Gastrocnemius medialis (tissue), 4 donors: ENCODE results near the gene XPNPEP1. TPM values are rescaled to one million over a fixed set of nuclear protein-coding genes. Genes with fewer than 3 reads are reported as not detected.

ENCODE experiments used
- ATAC-seq, 2 donors: fragments of 150-250 bp; one replicate each; pipeline ENCODE4 v1.9.1; 2016
- DNase-seq, 2 donors: peaks; one replicate each; pipeline ENCODE4 v3.0.0-alpha.2; 2019
- H3K27ac ChIP-seq, 4 donors: fragments of 200-600 bp; sonication (generic); 1 replicate in 1 of 4; 2 replicates in 3 of 4; pipeline ENCODE4 v1.5.1; 2016 to 2018; ENCODE audit warnings: mild to moderate bottlenecking in 2 of 4, moderate library complexity in 1 of 4
- H3K27me3 ChIP-seq, 3 donors: fragments of 200-600 bp; sonication (generic) in 2 of 3; 1 replicate in 1 of 3; 2 replicates in 2 of 3; pipeline versions ENCODE4 v1.5.1 to v1.6.0; 2016 to 2019; ENCODE audit warnings: mild to moderate bottlenecking in 1 of 3, moderate library complexity in 1 of 3
- H3K36me3 ChIP-seq, 2 donors: fragments of 200-600 bp; sonication (generic) in 1 of 2; one replicate each; pipeline ENCODE4 v1.5.1; 2017 to 2018
- H3K4me1 ChIP-seq, 2 donors: fragments of 200-600 bp; sonication (generic) in 1 of 2; one replicate each; pipeline ENCODE4 v1.5.1; 2016 to 2017; ENCODE audit warnings: mild to moderate bottlenecking in 2 of 2
- H3K4me3 ChIP-seq, 4 donors: fragments of 200-600 bp; sonication (generic) in 3 of 4; 1 replicate in 1 of 4; 2 replicates in 3 of 4; pipeline ENCODE4 v1.5.1; 2016 to 2019; ENCODE audit warnings: mild to moderate bottlenecking in 2 of 4
- H3K9me3 ChIP-seq, 3 donors: fragments of 200-600 bp; sonication (generic) in 2 of 3; 1 replicate in 1 of 3; 2 replicates in 2 of 3; pipeline ENCODE4 v1.5.1; 2016 to 2019
- POLR2A ChIP-seq, 2 donors: fragments of 450-650 bp; IDR thresholded peaks; one replicate each; pipeline ENCODE4 v1.6.1; 2017; ENCODE audit warnings: antibody characterized with exemption in 2 of 2, mild to moderate bottlenecking in 2 of 2, moderate library complexity in 2 of 2
- in situ Hi-C, 4 donors: fragments of 200-750 bp; cut with MboI; loops; one replicate each; pipeline versions ENCODE4 v1.15.0 to v1.8.0; 2017; ENCODE audit warnings: low sequenced_read_pairs in 4 of 4
- intact Hi-C: fragments of 100-400 bp; cut with DNase I; formaldehyde crosslinking; loops from one replicate; pipeline ENCODE4 v1.15.1; 2023; ENCODE audit warnings: low total_unique reads
- total RNA-seq, 4 donors: library from RNA; depleted of rRNA; stranded (reverse); fragments of >200 nt; gene quantifications; one replicate each; pipeline versions ENCODE4 v1.1.0 to v1.2.3, GENCODE V29; 2016
- TF ChIP-seq, protein P1 (sequence below), 5 experiments: fragments of 450-650 bp in 3 of 5; fragments of 200-600 bp in 2 of 5; sonication (generic) in 2 of 5; IDR thresholded peaks in 4 of 5; conservative IDR thresholded peaks in 1 of 5; 1 replicate in 4 of 5; 2 replicates in 1 of 5; pipeline ENCODE4 v1.5.1; 2016 to 2019; ENCODE audit warnings: antibody characterized with exemption in 5 of 5, mild to moderate bottlenecking in 3 of 5, moderate library complexity in 3 of 5

The XPNPEP1 gene
- total RNA-seq, 4 donors from 2014 or later, result 39.9 to 72.3 (median 64.0) TPM

DNA sequence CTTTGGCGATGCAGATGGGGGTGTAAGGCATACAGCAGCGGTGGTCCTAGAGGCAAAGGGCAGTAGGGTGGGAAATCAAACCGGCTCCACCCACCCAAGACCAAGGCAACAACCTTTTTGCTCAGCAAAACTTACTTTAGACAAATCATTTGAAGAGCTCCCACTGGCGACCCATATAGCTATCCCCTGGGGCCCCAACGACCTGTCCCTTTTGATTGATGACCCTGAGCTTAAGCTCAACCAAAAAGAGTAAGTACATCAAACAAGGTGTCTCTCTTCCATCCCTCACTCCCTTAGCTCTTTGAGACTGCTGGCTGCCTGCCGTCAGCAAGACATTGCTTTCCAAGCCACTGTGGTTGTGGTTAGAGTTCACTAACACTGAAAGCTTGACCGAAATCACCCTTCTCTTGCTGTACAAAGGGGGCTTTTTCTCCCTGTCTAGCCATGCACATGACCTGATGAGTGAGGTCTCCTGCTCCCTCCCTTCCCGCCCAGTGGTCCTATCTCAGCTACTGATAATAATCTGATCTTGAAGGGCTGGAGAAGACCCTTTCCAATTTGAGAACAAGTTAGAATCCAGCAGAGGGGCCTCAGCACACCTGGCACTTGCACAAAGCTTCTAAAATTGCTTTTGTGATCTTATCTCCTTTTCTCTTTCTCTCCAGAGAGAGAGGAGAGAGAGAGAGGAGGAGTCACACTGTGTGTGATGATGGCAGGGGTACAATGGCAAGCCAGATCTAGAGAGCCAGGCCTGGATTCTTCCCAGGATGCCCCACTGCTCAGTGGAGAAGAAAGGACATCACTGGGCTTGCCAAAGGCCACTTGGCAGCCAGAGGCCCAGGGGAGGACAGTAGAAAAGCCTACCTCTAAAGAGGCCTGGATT is 42.2 kb downstream of the XPNPEP1 start:
- intact Hi-C loops (loop anchor here (5.0 kb wide), 2 partner anchors 256 to 666 kb away; no protein-coding TSS in a partner anchor), in situ Hi-C loops (loop anchor here (10.0 to 25.0 kb wide), 9 partner anchors 131 to 681 kb away; partner anchors contain the start of genes ADD3 (in 1 of the 4) and SMC3 (in 1 of the 4))
- Histone ChIP-seq H3K36me3 (peaks cover 0 to 60% of the 10 kb centered on the region in 2 donors), H3K27ac (no peak overlapping the region), H3K4me1 (peaks cover 2 to 8% of the 10 kb centered on the region in 2 donors), H3K9me3 (no peaks in the 10 kb centered on the region), H3K4me3 (no peak overlapping the region), H3K27me3 (no peaks in the 10 kb centered on the region)
- DNase-seq, result no peak
- TF ChIP-seq, protein P1, sequence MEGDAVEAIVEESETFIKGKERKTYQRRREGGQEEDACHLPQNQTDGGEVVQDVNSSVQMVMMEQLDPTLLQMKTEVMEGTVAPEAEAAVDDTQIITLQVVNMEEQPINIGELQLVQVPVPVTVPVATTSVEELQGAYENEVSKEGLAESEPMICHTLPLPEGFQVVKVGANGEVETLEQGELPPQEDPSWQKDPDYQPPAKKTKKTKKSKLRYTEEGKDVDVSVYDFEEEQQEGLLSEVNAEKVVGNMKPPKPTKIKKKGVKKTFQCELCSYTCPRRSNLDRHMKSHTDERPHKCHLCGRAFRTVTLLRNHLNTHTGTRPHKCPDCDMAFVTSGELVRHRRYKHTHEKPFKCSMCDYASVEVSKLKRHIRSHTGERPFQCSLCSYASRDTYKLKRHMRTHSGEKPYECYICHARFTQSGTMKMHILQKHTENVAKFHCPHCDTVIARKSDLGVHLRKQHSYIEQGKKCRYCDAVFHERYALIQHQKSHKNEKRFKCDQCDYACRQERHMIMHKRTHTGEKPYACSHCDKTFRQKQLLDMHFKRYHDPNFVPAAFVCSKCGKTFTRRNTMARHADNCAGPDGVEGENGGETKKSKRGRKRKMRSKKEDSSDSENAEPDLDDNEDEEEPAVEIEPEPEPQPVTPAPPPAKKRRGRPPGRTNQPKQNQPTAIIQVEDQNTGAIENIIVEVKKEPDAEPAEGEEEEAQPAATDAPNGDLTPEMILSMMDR (IDR thresholded peaks at IDR 0.05 in 4 of 5, conservative IDR thresholded peaks at IDR 0.05 in 1 of 5), result no peak
- TF ChIP-seq POLR2A (IDR thresholded peaks at IDR 0.05), result no peak
- ATAC-seq, result no peak

DNA sequence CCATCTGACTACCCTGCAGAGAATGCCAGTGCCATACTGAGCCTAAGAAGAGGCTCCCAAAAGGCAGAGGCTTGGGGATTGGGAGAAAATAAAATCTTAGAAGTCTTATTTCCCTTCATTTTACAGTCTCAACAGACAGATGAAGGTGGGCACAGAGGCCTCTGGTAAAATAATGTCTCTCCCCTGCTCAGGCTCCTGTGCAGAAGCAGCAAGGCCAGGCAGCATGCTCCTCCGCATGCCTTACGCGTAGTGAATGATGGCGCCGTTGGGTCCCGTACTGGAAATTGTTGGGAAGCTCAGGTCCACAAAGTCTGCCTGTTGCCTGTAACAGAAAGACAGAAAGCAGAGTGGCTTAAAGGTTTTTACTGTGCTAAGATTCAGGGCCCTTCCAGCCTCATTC is 45.8 kb downstream of the XPNPEP1 start:
- Histone ChIP-seq H3K27ac (no peak overlapping the region), H3K36me3 (peaks cover 0 to 84% of the 10 kb centered on the region in 2 donors), H3K4me1 (no peaks in the 10 kb centered on the region), H3K9me3 (no peaks in the 10 kb centered on the region), H3K4me3 (no peak overlapping the region), H3K27me3 (no peaks in the 10 kb centered on the region)
- in situ Hi-C loops (loop anchor here (25.0 kb wide), 5 partner anchors 135 to 685 kb away; partner anchors contain the start of genes ADD3 (in 1 of the 4) and SMC3 (in 1 of the 4)), intact Hi-C loops (no loop called here)
- DNase-seq, result no peak
- TF ChIP-seq, protein P1 (IDR thresholded peaks at IDR 0.05 in 4 of 5, conservative IDR thresholded peaks at IDR 0.05 in 1 of 5), result no peak
- TF ChIP-seq POLR2A (IDR thresholded peaks at IDR 0.05), result no peak
- ATAC-seq, result no peak

DNA sequence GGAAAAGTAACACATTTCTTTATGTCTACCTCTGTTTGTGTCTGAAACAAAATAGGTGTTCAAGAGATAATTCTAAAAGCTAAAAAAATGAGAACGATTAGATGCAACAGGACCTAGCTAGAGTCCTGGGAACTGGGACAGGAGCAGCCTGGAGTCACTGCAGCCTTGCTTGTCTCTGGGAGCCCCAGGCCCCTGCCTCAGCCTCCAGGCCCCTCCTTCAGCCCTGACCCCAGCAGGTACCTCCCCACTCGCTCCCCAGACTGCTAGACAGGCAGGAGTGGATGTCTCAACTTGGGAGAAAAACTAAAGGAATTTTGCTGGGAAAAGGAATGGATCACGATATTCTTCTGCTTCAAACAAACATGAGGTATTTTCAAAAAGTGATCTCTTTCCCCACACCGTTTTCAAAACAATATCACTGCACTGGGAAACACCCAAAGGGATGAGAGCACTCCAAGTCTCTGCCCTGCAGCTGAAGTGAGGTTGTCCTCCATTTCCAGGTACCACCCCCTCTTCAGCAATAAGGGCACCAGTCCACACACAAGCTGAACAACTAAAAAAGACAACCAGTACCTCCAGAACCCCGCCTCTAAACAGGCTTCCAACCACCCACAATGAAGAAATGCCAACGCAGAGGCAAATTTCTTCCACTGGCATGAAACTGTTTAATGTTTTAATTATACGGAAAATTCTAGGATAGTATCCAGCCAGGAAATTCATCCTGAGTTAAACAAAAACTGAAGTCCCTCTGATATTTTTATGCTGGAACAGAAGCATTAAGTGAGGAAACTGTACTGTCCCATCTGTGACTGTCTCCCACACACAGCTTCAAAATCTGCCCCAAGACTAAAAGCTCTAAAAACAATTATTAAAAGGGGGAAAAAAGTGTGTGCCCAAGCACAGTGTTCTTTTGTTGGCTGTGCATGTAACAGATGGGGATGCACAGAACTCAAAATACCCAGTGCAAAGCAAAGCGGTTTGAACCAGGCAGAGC is 47.2 kb downstream of the XPNPEP1 start:
- ATAC-seq (no peak), DNase-seq (no peak)
- intact Hi-C loops (no loop called here), in situ Hi-C loops (loop anchor here (25.0 kb wide), 5 partner anchors 136 to 686 kb away; partner anchors contain the start of genes ADD3 (in 1 of the 4) and SMC3 (in 1 of the 4))
- Histone ChIP-seq H3K4me1 (no peaks in the 10 kb centered on the region), H3K27me3 (no peaks in the 10 kb centered on the region), H3K9me3 (no peaks in the 10 kb centered on the region), H3K4me3 (no peak overlapping the region), H3K36me3 (peaks cover 0 to 78% of the 10 kb centered on the region in 2 donors), H3K27ac (no peak overlapping the region)
- TF ChIP-seq POLR2A (IDR thresholded peaks at IDR 0.05), result no peak
- TF ChIP-seq, protein P1 (IDR thresholded peaks at IDR 0.05 in 4 of 5, conservative IDR thresholded peaks at IDR 0.05 in 1 of 5), result no peak

DNA sequence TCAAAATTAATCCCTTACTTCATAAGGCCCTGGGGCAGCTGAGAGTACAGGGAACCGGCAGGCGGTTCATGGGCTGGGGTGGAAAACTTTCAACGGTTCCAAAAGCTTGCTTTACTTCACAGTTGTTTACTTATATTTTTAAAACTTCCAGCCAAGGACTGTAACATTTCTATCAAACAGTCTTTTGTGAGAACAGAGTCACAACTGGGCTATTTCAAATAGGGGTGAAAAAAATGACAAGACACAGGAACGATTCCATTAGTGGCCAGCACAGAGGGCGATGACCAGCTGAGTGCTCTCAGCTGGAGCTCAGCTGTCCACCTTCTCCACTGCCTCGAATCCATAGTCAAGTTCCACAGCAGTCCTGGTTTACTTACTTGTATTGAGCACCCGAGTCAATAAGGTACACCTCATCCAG is 48.2 kb downstream of the XPNPEP1 start:
- Histone ChIP-seq H3K9me3 (no peaks in the 10 kb centered on the region), H3K27ac (no peak overlapping the region), H3K36me3 (peaks cover 0 to 75% of the 10 kb centered on the region in 2 donors), H3K27me3 (no peaks in the 10 kb centered on the region), H3K4me1 (no peaks in the 10 kb centered on the region), H3K4me3 (no peak overlapping the region)
- ATAC-seq (no peak), DNase-seq (no peak)
- in situ Hi-C loops (loop anchor here (25.0 kb wide), 5 partner anchors 137 to 687 kb away; partner anchors contain the start of genes ADD3 (in 1 of the 4) and SMC3 (in 1 of the 4)), intact Hi-C loops (no loop called here)
- TF ChIP-seq, protein P1 (IDR thresholded peaks at IDR 0.05 in 4 of 5, conservative IDR thresholded peaks at IDR 0.05 in 1 of 5), result no peak
- TF ChIP-seq POLR2A (IDR thresholded peaks at IDR 0.05), result no peak
